HG02870 (cell line): ENCODE results near the gene SLC38A4.
A peak's percentile ranks its signal among the peaks of the same experiment; 100 is the strongest.

ENCODE experiments used
- ATAC-seq: cut with Tn5 transposase; IDR thresholded peaks from one replicate; pipeline ENCODE4 v1.9.1; 2021; ENCODE audit warnings: mild to moderate bottlenecking, moderate library complexity; ENCODE audit not compliant: unreplicated experiment

SLC38A4 gene

DNA sequence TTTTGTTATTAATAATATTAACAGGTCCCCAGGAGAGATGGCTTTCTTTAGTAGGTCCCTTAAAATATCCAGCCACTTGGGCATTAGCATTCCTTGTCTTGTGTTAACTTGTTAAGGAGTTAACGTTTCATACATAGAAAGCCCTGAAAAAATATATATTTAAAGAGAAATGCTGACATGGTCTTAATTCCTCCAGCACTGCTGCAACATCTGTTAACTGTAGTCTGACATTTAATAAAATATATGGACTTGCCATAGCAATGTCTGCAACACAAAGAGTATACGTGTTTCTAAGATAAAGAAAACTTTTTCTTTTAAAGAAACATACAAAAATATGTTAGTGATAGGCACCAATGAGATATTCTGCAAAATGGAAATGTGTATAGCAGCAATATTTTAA is 10.0 kb downstream of the SLC38A4 start:
- ATAC-seq = no peak

DNA sequence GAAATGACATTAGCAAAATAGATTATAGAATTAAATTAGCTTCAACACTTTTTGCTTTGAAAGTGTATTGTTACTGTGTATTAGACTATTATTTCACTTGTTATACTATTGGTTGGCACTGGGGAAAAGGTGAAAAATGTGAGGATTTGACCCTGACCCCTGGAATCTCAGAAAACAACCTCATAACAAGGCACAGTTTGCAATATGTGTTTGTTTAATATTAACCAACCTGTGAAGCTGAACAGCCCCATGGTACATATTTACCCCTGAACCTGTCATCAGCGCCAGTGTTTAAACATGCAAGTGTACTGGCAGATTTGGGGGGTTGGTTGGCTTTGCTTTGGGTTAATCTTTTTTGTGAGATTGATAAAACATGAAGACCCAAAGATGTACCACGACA is 11.7 kb downstream of the SLC38A4 start:
- no peak for ATAC-seq

DNA sequence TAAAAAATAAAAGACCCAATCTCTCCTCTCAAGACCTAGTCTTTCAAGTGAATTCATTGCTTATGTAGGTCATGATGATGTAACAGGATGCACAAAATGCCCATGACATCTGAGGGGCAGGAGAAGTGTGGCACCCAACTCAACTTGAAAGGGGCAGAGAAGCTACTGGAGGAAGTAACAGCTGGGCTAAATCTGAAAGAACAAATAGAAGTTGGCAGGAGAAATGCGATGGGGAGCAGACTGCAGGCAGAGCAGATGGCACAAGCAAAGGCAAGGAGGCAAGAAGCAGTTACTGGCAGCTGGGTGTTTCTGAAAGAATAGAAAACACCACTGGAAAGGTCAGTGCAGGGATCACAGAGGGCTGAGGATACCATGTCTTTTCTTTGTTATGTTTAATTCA is 14.6 kb downstream of the SLC38A4 start:
- ATAC-seq = no peak

DNA sequence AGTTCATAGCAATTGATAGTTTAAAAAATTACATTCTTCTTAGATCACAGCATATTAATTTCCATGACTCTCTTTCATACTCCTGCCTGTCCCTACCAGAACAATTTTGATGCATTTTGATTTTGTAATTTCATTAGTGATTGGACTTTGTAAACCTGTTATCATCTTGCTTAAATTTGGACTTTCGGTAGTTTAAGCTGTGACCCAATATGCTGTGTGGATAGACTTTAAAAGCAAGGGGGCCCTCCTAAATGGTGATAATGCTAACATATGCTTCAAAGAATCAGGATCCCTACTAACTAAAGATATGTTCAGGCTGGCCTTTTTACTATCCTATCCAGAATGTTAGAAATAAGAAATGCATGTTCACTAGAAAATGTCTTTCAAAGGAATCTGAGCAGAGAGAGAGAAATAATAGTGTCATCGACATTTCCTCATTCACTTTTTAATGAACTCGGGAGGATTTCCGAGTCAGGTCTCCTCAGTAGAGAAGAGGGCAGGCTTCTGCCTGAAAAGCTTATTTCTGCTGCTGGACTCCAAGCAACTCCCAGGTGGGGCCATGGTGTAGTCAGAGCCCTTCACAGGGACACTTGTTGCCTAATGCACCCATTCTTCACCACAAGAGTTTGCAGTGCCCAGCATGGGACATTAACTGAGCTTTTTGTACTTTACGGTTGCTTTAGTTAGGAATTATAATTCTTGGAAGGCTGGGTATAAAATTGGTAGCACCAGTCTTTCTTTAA is 16.7 kb downstream of the SLC38A4 start:
- no peak for ATAC-seq

DNA sequence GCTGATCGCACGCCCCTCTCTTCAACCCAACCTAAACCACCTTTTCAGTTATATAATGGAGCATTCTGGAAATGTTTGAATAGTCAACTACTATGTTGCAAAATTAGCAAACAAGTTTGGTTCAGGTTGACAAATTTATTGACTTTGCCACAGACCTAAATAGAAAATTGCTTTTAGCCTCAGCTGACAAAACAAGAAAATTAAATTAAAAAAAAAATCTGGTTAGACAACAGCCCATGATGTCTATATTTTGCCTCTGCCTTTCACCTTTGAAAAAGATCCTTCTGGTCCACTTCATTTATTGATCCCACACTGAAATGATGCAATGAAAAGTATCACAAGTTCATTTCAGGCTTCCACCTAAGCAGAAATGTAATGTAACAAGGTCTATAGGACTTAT is 17.5 kb downstream of the SLC38A4 start:
- no peak for ATAC-seq

DNA sequence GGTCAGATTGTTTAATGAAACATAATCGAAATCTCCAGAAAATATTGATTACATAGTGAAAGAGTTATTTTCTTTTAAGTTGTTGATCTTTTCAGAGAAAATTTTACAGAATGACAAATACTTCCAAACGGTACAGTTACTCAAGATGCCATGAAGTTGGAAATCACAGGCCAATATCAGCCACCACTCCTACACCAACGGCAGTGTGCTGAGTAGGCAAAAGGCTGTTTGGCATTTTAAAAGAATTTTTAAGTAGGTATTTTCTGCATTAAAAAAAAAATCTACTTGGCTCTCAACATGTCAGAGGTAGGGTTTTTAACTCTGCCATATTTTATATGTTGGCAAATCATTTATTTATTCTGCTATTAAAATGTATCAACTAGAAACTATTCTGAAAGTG is 21.7 kb downstream of the SLC38A4 start:
- no peak for ATAC-seq

DNA sequence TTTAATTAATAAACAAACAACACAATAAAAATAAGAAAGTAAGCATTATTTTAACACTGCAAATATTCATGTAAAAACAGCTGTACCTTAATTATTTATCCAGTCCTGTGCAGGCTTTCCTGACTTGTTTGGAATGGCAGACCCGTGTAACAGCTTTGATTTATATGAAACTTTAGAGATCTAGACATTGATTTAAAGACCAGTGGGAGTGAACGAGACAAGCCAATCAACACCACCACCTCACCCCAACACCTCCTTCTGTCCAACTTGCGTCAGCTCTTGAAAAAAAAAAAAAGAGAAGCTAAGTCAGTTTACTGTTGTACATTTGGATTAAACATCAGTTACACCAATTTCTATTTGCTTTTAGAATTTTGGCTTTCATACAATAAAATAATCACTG is 22.3 kb downstream of the SLC38A4 start:
- ATAC-seq = no peak

DNA sequence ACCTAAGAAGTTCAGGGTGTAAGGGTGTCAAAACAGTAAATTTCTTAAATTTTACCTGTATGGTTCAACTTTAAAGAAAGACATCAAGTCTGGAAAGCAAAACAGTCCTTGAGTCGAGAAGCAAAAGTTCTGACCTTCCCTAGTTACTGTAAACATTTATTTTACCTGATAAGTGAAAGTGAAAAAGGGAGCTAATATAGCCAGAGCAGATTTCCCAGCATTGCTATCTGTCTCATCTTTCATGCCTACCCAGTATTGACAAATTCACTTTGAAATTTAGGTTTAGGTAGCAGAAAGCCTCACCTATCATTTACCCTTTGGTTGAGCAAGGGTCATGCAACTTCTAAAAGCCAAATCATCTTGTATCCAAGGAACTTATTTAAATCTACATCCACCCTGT is 24.5 kb downstream of the SLC38A4 start:
- ATAC-seq = no peak

DNA sequence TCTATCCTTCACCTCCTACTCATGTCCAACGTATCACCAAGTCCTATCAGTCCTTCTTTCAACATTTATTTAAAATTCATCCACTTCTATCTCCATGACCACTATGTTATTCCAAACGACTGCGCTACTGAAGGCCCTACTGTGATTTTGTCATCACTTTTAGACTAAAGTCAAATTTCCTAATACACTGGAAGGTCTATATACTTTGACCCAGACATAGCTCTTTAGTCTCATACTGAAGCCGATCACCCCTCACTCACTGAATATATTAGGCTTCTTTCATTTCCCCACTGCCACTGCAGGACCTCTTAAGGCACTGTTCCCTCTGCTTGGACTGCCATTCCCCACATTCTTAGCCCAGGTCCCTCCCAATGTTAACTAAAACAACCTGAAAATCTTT is 25.6 kb downstream of the SLC38A4 start:
- no peak for ATAC-seq

DNA sequence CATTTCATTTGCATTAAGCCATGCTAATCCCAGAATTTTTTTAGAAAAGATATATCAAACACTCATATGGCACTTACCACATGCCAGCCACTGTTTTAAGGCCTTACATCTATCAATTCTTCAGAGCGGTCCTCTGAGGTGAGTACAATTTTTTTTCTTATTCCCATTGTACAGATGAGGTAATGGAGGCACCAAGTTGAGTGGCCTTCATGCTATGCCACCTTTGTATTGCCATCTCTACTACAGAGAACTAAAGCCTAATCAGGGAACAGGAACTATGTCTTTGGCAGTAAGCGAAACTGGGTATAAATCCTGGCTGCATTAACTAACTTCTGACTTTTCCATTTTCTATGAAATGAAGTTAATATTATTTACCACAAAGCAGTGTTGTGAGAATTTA is 27.1 kb downstream of the SLC38A4 start:
- no peak for ATAC-seq

DNA sequence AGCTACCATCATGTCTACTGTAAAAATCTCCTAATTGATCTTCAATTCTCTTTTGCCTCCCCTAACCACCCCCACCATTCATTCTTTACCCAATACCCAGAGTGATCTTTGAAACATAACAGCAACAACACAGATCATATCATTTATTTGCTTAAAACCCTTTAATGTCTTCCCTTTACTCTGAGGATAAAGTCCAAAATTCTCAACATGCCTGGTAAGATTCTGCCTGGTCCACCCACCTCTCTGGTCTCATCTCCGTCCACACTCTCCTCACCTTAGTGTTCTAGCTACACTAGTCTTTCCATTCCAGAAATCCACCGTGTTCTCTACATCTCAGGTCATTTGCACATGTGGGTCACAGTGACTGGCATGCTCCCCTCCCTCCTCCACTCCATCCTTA is 27.7 kb downstream of the SLC38A4 start:
- ATAC-seq = no peak

DNA sequence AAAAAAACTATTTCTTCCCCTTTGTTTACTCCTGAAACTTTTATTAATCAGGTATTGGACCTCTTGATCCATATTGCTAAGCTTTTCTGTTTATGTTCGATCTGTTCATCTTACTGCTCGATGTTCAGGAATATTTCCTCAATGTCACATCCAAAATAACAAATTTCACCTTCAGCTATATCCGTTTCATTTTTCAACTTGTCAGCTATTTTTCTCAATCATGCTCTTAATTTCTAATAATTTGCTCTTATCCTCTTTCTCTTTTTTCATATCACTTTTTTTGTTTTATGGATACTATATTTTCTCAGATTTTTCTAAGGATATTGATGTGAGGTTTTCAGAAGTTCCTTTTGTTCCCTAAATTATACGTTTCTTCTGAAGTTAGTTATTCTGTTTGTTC is 29.8 kb downstream of the SLC38A4 start:
- no peak for ATAC-seq

DNA sequence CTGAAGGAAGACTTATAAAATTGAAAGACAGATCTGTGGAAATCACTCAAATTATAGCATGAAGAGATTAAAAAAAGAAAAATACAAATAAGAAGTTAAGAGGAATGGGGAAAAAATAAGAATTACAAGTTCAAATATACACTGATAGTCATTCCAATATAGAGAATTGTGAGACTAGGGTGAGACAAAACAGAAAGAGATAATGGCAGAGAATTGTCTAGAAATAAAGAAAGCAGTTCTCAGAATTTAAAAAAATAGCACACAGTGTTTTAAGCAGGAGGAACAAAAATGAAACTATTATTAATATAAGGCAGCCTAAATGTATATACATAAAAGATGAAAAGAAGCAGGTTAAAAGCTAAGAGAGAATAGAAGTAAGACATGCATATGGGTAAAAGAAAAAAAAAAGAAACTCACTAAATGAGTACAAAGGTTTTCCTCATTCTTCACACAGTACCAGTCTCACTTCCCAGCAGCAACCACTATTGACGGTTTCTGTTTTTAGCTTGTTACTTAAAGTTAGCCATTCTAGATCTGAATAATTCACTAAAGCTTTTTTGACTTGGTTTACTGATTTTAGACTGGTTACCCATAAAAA is 31.1 kb downstream of the SLC38A4 start:
- peak; percentile 77 for ATAC-seq

DNA sequence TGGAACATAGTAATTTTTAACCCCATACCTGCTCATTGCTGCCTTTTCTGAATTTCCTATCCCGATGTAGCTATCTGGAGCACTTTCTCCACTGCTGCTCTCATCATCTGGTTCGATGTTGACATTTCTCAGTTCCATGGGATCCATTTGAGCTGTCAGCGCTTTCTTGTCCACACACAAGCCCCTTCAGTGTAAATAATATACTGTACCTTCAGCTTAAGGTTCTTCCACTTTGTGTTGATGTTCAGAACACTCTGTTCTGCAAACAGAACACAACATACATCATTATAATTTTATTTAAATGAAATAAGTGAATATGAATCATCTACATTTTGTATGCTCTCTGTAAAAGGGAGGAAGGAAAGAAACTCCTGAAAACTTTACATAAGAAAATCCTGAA is 32.9 kb downstream of the SLC38A4 start:
- ATAC-seq = no peak

DNA sequence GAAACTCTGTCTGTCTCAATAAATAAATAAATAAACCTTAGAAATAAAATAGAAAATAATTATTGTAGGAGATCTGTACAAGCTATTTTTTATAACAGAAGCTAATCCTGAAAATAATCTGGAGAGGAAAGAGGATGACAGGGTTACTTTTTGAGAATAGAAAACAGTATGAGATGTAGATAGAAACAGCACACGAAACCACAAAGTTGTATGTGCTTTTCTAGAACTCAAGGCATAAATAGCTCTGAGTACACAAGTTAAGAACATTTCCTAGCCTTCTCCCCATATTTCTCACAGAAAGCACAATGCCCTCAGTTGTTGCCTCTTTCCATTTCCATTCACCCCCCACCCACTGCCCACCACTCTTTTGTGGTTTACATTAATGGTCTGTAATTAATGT is 35.7 kb downstream of the SLC38A4 start:
- ATAC-seq = no peak

DNA sequence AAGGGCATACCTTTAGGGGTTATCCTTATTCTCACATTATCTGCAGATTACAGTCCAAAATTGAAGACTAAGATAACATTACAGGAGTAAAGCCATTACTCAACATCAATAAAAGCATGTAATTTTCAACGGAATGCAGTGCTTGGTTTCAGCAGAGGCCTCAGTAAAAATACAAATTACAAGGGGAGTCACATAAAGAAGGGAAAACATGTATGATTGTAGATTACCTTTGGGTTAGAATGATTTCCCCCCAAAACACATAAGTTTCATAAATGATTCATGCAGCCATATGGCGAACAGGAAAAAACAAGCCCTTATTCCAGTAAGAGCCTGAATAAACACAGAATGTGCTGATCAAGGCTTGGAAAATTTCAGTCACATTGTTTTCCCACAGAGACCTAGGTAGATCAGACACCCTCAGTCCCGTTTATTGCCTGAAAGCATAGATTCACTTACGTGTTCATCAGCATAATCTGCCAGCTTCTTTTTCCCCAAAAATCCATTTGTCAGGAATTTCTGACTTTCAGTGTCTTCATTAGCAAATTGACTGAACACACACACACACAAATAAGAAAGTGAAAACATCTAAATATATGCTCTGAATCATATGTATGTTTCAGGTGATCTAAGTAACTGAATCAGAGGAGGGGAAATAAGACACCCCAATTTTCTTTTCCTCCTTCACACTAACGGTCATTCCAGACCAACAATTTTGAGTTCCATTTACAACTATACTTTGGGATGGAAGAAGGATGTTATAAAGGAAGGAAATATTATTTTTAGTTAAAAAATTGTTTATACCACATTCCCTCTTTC is 37.5 kb downstream of the SLC38A4 start:
- no peak for ATAC-seq

DNA sequence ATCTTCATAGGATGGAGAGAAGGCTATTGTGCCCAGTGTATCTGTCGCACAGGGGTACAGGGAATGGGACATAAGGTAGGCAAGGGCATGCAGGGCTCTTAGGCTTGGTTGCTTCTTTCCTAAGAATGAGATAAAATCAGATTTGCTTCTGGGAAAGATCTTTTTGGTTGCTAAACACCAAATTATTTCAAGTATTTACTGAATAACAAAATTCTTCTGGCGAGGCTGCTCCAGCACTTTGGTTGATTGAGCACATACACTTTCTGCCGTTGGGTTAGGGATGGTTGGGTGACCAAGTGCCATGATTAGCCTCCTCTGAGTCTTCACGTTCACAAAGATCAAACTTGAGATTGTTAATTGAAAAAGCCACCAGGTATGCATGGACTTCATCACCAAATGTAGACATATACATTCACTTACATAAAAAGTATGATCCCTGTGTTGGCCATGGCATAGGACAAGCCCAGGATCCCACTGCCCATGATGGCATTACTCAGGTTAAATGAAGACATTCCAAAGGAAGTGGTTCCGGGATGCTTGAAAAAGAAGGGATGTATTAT is 38.2 kb downstream of the SLC38A4 start:
- ATAC-seq = no peak

DNA sequence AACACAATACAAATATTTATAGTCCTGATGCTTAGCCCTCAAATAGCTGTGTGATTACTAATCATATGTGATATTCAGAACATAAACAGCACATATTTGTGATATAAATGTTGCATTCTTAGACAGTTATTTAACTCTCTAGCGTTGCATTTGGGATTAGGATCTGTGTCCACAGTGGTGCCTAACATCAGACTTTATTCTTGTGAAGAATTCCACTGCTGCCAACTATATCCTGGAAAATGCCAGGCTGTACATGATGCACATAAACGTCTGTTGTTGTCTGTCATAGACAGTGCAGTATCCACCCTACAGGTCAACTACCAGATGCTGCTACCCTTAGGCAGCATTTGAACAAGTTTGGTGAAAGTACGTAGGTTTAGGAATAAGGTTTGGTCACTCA is 39.0 kb downstream of the SLC38A4 start:
- no peak for ATAC-seq

DNA sequence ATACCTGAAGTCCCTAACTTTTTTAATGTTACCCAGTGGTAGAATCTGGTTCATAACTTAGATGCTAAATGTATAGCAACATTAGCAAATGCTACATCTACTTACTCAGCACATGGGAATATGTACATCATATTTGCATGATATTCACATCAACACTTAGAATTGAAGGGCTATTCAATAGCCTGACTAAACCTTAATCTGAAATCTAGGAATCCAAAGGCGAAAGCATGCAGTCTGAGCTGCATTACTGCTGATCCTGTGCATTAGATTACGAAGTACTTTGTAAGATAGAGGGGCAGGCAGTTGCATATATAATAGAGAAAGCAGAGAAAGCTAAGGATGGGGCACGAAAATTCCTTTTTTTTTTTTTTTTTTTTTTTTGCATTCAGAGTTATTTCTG is 40.4 kb downstream of the SLC38A4 start:
- ATAC-seq = no peak

DNA sequence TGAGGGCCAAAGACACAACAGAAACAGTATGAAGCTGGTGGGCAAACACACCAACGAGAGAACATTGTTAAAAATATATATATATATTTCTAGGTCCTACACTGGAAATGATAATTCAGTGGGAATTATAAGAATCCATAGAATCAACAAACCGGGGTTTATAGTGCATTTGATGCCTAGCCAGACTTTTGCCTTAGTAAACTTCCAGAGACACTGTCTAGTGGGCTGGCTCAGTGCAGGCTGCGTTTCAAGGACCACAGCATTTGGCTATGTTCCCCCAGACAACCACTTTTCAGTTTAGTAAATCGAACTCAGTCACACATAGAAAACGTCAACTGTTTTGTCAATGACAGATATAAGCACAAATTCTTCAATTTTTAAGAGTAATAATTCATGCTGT is 41.9 kb downstream of the SLC38A4 start:
- ATAC-seq = no peak

DNA sequence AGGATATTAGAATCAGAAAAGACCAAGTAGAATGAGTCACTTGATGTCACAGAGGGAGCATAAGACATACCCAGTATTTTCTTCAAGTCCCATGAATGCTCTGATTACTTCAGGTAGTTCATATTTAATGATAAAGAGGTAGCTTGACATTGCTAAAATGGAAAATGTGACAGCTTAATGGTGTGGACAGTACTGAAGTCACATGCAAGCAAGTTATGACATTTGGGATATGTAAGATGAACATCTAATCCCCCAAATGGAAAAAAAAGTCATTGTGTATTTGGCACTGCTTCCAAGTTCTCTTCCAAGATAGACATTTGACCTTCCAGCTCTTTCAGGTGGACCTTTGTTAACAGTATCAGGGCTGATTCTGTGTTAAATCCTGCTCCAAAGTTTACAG is 45.9 kb downstream of the SLC38A4 start:
- no peak for ATAC-seq

DNA sequence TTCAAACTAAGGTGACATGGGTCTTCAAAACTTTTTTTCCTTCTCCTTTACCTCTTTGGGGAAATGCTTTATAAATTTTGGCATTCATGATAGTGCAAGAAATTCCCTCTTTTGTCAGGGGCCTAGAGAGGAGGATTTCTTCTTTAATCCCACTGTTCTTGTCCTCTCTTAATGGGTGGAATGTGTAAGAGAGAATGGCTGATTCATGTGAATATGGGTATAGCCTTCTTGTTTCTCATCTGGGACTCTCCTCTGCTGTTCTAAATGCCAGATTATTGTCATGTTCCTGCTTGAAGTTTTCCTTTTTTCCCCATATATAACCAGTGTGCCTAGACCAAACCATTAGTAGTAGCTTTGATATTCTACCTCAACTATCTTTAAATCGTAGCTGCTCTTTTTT is 46.7 kb downstream of the SLC38A4 start:
- no peak for ATAC-seq
